H1 (cell line): Measurements from ENCODE around the gene AKR7A3. TPM values are rescaled to one million over a fixed set of nuclear protein-coding genes. Genes with fewer than 3 reads are reported as not detected.

ENCODE experiments used
- CTCF ChIA-PET: fragments of 300-600 bp; sonication (Branson Sonifier 250); formaldehyde crosslinking; loops from one replicate; lab custom pipeline; 2021; ENCODE audit not compliant: partially characterized antibody; lab: Charles Lee
- POLR2A ChIA-PET: fragments of 300-600 bp; sonication (Branson Sonifier 250); formaldehyde crosslinking; loops from one replicate; lab custom pipeline; 2021; ENCODE audit warnings: inconsistent platforms; ENCODE audit not compliant: partially characterized antibody; lab: Charles Lee
- DNase-seq, 2 experiments: peaks; one replicate each; pipeline versions ENCODE4 v3.0.0 to v3.0.0-alpha.2; 2010 to 2022; ENCODE audit warnings: low spot score in 2 of 2, low read depth in 1 of 2, mixed read lengths in 1 of 2
- FAIRE-seq: peaks from 2 replicates; lab custom pipeline; 2011; peaks lifted over from hg19 to GRCh38; lab: Jason Lieb, UNC
- H2AFZ ChIP-seq: 2 replicates; pipeline ENCODE4 v1.8.1; 2012; ENCODE audit warnings: low read length, inconsistent platforms
- H2AK5ac ChIP-seq: 2 replicates; pipeline ENCODE4 v1.6.1; 2013; ENCODE audit warnings: low read depth, low read length
- H2BK120ac ChIP-seq: replicated peaks from 2 replicates; pipeline ENCODE3; 2013; ENCODE audit warnings: low read depth, low read length, inconsistent platforms
- H2BK12ac ChIP-seq: 2 replicates; pipeline ENCODE4 v1.6.1; 2013; ENCODE audit warnings: low read depth, low read length
- H2BK15ac ChIP-seq: 2 replicates; pipeline ENCODE4 v1.6.1; 2013; ENCODE audit warnings: low read length
- H2BK20ac ChIP-seq: 2 replicates; pipeline ENCODE4 v1.6.1; 2013; ENCODE audit warnings: low read length
- H2BK5ac ChIP-seq: 2 replicates; pipeline ENCODE4 v1.6.1; 2013; ENCODE audit warnings: low read depth, low read length
- H3K14ac ChIP-seq: 2 replicates; pipeline ENCODE4 v1.6.1; 2013; ENCODE audit warnings: inconsistent platforms; ENCODE audit not compliant: insufficient read length
- H3K18ac ChIP-seq: 2 replicates; pipeline ENCODE4 v1.6.1; 2013; ENCODE audit warnings: low read length; ENCODE audit errors: extremely low read depth
- H3K23ac ChIP-seq: 2 replicates; pipeline ENCODE4 v1.6.1; 2013; ENCODE audit warnings: inconsistent platforms; ENCODE audit not compliant: insufficient read length
- H3K23me2 ChIP-seq: 2 replicates; pipeline ENCODE4 v1.6.1; 2013; ENCODE audit warnings: low read depth, low read length
- H3K27ac ChIP-seq: 2 replicates; pipeline ENCODE4 v1.6.1; 2011; ENCODE audit warnings: low read depth, low read length, inconsistent platforms
- H3K27me3 ChIP-seq, 4 experiments: replicated peaks in 1 of 4; 1 replicate in 1 of 4; 2 replicates in 3 of 4; pipeline versions ENCODE4 v1.6.1 to v1.8.1; 2011 to 2013; ENCODE audit warnings: low read length in 3 of 4, mild to moderate bottlenecking in 3 of 4, inconsistent platforms in 2 of 4, mixed read lengths in 2 of 4, moderate library complexity in 1 of 4; ENCODE audit not compliant: control insufficient read depth in 3 of 4, insufficient read depth in 3 of 4; ENCODE audit errors: extremely low read depth in 1 of 4
- H3K36me3 ChIP-seq, 4 experiments: 2 replicates each; pipeline versions ENCODE4 v1.6.1 to v1.8.1; 2011 to 2013; ENCODE audit warnings: mild to moderate bottlenecking in 4 of 4, low read length in 3 of 4, moderate library complexity in 2 of 4, control low read depth in 1 of 4, inconsistent platforms in 1 of 4; ENCODE audit not compliant: insufficient read depth in 4 of 4, control insufficient read depth in 2 of 4
- H3K4ac ChIP-seq: replicated peaks from 2 replicates; pipeline ENCODE3; 2013; ENCODE audit warnings: low read length, low read depth, mixed read lengths, inconsistent platforms; ENCODE audit not compliant: insufficient read length
- H3K4me1 ChIP-seq, 4 experiments: replicated peaks in 1 of 4; 1 replicate in 1 of 4; 2 replicates in 3 of 4; pipeline versions ENCODE4 v1.6.1 to v1.8.1; 2011 to 2013; ENCODE audit warnings: low read length in 3 of 4, inconsistent platforms in 2 of 4, mixed read lengths in 1 of 4; ENCODE audit not compliant: insufficient read depth in 4 of 4, control insufficient read depth in 3 of 4
- H3K4me2 ChIP-seq, 2 experiments: 2 replicates each; pipeline versions ENCODE4 v1.6.1 to v1.8.1; 2011 to 2013; ENCODE audit warnings: low read depth in 2 of 2, low read length in 2 of 2, control low read depth in 1 of 2, inconsistent platforms in 1 of 2, mild to moderate bottlenecking in 1 of 2; ENCODE audit not compliant: insufficient read depth in 1 of 2
- H3K4me3 ChIP-seq, 4 experiments: fragments of 200-600, 300-600 bp in 1 of 4; sonication (generic), shearing (Covaris generic), sonication (Bioruptor Twin) in 1 of 4; 2 replicates each; pipeline versions ENCODE4 v1.5.1 to v1.8.1; 2011 to 2016; ENCODE audit warnings: low read length in 4 of 4, low read depth in 3 of 4, control low read depth in 2 of 4, inconsistent platforms in 2 of 4, mild to moderate bottlenecking in 2 of 4, mixed read lengths in 1 of 4, moderate library complexity in 1 of 4; ENCODE audit not compliant: insufficient read depth in 2 of 4; ENCODE audit errors: extremely low read depth in 1 of 4
- H3K56ac ChIP-seq: replicated peaks from 2 replicates; pipeline ENCODE3; 2013; ENCODE audit warnings: low read depth, mild to moderate bottlenecking, mixed read lengths, low read length, inconsistent platforms; ENCODE audit not compliant: insufficient read length
- H3K79me1 ChIP-seq: 2 replicates; pipeline ENCODE4 v1.6.1; 2013; ENCODE audit warnings: low read depth, low read length, control low read depth
- H3K79me2 ChIP-seq, 2 experiments: 2 replicates each; pipeline versions ENCODE4 v1.6.1 to v1.8.1; 2012 to 2013; ENCODE audit warnings: low read length in 2 of 2, mild to moderate bottlenecking in 2 of 2, inconsistent platforms in 1 of 2; ENCODE audit not compliant: insufficient read depth in 2 of 2, control insufficient read depth in 1 of 2
- H3K9ac ChIP-seq, 4 experiments: replicated peaks in 1 of 4; 1 replicate in 1 of 4; 2 replicates in 3 of 4; pipeline versions ENCODE4 v1.6.1 to v1.8.1; 2011 to 2013; ENCODE audit warnings: low read depth in 3 of 4, low read length in 3 of 4, control low read depth in 2 of 4, mild to moderate bottlenecking in 2 of 4, moderate library complexity in 2 of 4, inconsistent platforms in 1 of 4; ENCODE audit errors: extremely low read depth in 1 of 4
- H3K9me3 ChIP-seq, 2 experiments: 2 replicates each; pipeline versions ENCODE4 v1.6.1 to v1.8.1; 2012 to 2013; ENCODE audit warnings: mild to moderate bottlenecking in 2 of 2, moderate library complexity in 2 of 2, control low read depth in 1 of 2, inconsistent platforms in 1 of 2, low read depth in 1 of 2, low read length in 1 of 2, mixed read lengths in 1 of 2; ENCODE audit not compliant: insufficient read depth in 2 of 2
- H4K20me1 ChIP-seq, 2 experiments: replicated peaks in 1 of 2; 2 replicates each; pipeline versions ENCODE3 to v1.8.1; 2011 to 2013; ENCODE audit warnings: inconsistent platforms in 2 of 2, low read length in 2 of 2, mild to moderate bottlenecking in 1 of 2; ENCODE audit not compliant: insufficient read depth in 2 of 2, control insufficient read depth in 1 of 2
- H4K5ac ChIP-seq: 2 replicates; pipeline ENCODE4 v1.6.1; 2013; ENCODE audit warnings: low read length, low read depth, mixed read lengths, inconsistent platforms; ENCODE audit not compliant: insufficient read length
- H4K8ac ChIP-seq: 2 replicates; pipeline ENCODE4 v1.8.0; 2013; ENCODE audit warnings: mild to moderate bottlenecking, moderate library complexity, low read length, inconsistent platforms; ENCODE audit not compliant: insufficient read depth; ENCODE audit errors: extremely low read depth
- H4K91ac ChIP-seq: replicated peaks from 2 replicates; pipeline ENCODE3; 2013; ENCODE audit warnings: low read length, mixed read lengths, inconsistent platforms; ENCODE audit not compliant: insufficient read length
- BCL11A ChIP-seq, 2 experiments: IDR thresholded peaks; one replicate each; pipeline ENCODE4 v1.6.1; 2011; ENCODE audit warnings: low read depth in 2 of 2, low read length in 2 of 2, mild to moderate bottlenecking in 2 of 2
- CREB1 ChIP-seq: IDR thresholded peaks from 2 replicates; pipeline ENCODE4 v1.6.1; 2012; ENCODE audit warnings: inconsistent platforms
- NANOG ChIP-seq: IDR thresholded peaks from 2 replicates; pipeline ENCODE4 v1.6.1; 2011; ENCODE audit warnings: low read length, low read depth, mild to moderate bottlenecking, inconsistent platforms; ENCODE audit not compliant: insufficient read depth, poor library complexity, severe bottlenecking
- POU5F1 ChIP-seq: IDR thresholded peaks from 2 replicates; pipeline ENCODE4 v1.6.1; 2011; ENCODE audit warnings: low read depth, mild to moderate bottlenecking, low read length, moderate library complexity
- SAP30 ChIP-seq: fragments of 300-600 bp; sonication (generic); IDR thresholded peaks from 2 replicates; pipeline ENCODE4 v1.7.1; 2012; ENCODE audit warnings: low read length, moderate library complexity, mild to moderate bottlenecking, inconsistent platforms; ENCODE audit not compliant: insufficient read depth, insufficient replicate concordance
- TAF1 ChIP-seq: IDR thresholded peaks from 2 replicates; pipeline ENCODE4 v1.6.1; 2011; ENCODE audit warnings: mild to moderate bottlenecking, low read depth, low read length
- TEAD4 ChIP-seq: IDR thresholded peaks from 2 replicates; pipeline ENCODE4 v1.6.1; 2012; ENCODE audit warnings: low read depth, low read length, inconsistent platforms, mixed read lengths
- WGBS, 2 experiments: shearing (Covaris generic) in 1 of 2; methylation state at CpG; one replicate each; pipeline versions ENCODE4 v1.1.6 to v1.1.7; 2013 to 2015; ENCODE audit warnings: low lambda C conversion rate in 2 of 2, mixed read lengths in 2 of 2, inconsistent platforms in 1 of 2, low coverage in 1 of 2, missing lambda C conversion rate in 1 of 2; ENCODE audit not compliant: insufficient replicate concordance in 2 of 2, insufficient coverage in 1 of 2, insufficient read length in 1 of 2; ENCODE audit errors: extremely low coverage in 1 of 2, missing lambda C conversion rate in 1 of 2; 5-methylcytosine and 5-hydroxymethylcytosine counted together
- polyA plus RNA-seq, 7 experiments: library from polyadenylated mRNA; depleted of rRNA in 3 of 7; stranded (reverse) in 5 of 7; unstranded in 2 of 7; fragments of >200 nt in 5 of 7; fragments of 200-250 nt in 2 of 7; gene quantifications; 1 replicate in 5 of 7; 2 replicates in 1 of 7; 4 replicates in 1 of 7; pipeline versions ENCODE4 v1.2.1 to v1.2.3, GENCODE V29; 2011 to 2013; ENCODE audit warnings: missing spikeins in 2 of 7, mixed read lengths in 2 of 7
- total RNA-seq: library from RNA; stranded (reverse); fragmentation: NEBNext Ultra II Directional; extraction: Animal tissue kit (Norgen Biotek cat#: 25700); gene quantifications from 2 replicates; pipeline ENCODE4 v1.2.1, GENCODE V29; 2021

AKR7A3 gene
- total and polyA plus RNA-seq, 2 of the 8 experiments (the other 6 are each of a cell fraction or from before 2014, with no cell fraction given) = 0.62 to 0.65 TPM

DNA sequence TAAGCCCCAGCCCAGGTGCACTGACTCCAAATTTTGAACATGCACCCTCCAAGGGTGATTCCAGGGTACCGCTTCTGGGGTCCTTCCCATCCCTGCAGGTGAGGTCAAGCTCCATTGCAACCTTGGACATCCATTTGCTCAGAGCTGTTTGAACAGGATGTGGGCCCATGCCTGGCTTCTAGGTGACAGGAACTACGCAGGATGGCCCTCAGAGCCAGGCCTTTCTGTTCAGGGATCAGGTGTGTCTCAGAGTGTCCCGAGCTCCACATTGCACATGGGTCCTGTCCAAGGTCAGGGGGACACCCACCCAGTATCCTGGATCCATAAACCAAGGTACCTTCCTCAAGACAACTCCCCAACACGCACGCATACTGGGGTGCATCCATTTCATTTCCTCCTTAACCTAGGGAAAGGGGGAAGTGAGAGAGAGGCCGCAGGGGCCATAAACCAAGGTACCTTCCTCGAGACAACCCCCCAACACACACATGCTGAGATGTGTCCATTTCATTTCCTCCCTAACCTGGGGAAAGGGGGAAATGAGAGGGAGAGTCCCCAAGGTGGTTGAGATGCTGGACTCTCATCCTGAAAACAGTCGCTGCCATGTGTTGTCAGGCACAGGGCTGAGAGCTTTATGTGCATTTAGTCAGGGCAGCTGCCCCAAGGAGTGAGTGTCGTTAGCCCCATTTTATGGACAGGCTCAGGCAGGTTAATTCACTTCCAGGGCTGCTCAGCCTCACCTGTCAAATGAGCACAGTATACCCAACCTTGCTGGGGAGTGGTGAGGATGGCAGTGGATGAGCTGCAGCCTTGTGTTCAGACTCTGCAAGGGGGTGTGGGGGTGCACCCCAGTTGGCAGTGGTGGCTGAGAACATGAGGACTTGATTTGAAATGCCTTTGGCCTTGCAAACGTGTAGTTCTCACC, 25.7 kb upstream of the AKR7A3 start:
- Histone ChIP-seq H3K79me1 (peaks cover 2% of the 10 kb centered on the region; the same call in 1 of the 2 replicates), H3K23me2 (peaks cover 10% of the 10 kb centered on the region; the same call in 1 of the 2 replicates), H3K4me2 (no peak overlapping the region; a peak in 1 of 4 replicates), H3K14ac (no peak overlapping the region), H3K36me3 (peaks cover 0 to 6% (median 0%) of the 10 kb centered on the region in 4 experiments; a peak in 2 of 8 replicates), H3K18ac (no peak overlapping the region), H2BK15ac (no peak overlapping the region), H2AFZ (no peak overlapping the region), H4K91ac (no peak overlapping the region), H3K56ac (no peak overlapping the region), H4K5ac (no peak overlapping the region), H3K23ac (no peak overlapping the region), H2BK120ac (no peak overlapping the region), H3K27ac (no peak overlapping the region), H2AK5ac (no peak overlapping the region), H3K27me3 (peaks cover 0 to 4% (median 1%) of the 10 kb centered on the region in 4 experiments; a peak in 1 of 7 replicates), H3K4me1 (peaks cover 0 to 17% (median 11%) of the 10 kb centered on the region in 4 experiments; a peak in 6 of 7 replicates), H3K9me3 (no peaks in the 10 kb centered on the region), H2BK12ac (no peak overlapping the region), H2BK5ac (no peak overlapping the region), H3K79me2 (peaks cover 0 to 2% of the 10 kb centered on the region in 2 experiments; a peak in 1 of 4 replicates), H4K8ac (peak overlapping the region; percentile 8; the same call in 1 of the 2 replicates), H3K4me3 (no peak overlapping the region), H4K20me1 (peaks cover 8 to 20% of the 10 kb centered on the region in 2 experiments), H3K4ac (no peak overlapping the region), H3K9ac (no peak overlapping the region), H2BK20ac (no peak overlapping the region)
- FAIRE-seq = no peak
- no peak for TF ChIP-seq SAP30
- no peak for TF ChIP-seq CREB1
- TF ChIP-seq NANOG = no peak
- no peak for TF ChIP-seq TEAD4
- TF ChIP-seq TAF1 = no peak
- TF ChIP-seq BCL11A (IDR thresholded peaks at IDR 0.05; ENCODE audit: low read depth in 2 of 2, low read length in 2 of 2) = no peak
- no peak for TF ChIP-seq POU5F1
- 88% methylated on average over 9 of the region's 10 CpGs; no CpG with 5 or more reads in 1 of the 2 experiments for WGBS, 2 experiments
- ChIA-PET CTCF (interaction anchor here (0.6 to 1.3 kb wide), 6 partner anchors 17 to 348 kb away, joined by 3 to 4 read pairs (median 4); no protein-coding TSS in a partner anchor), POLR2A (interaction anchor here (0.6 to 16.9 kb wide), 4 partner anchors 17 to 85 kb away, joined by 3 to 143 read pairs (median 15); partner anchors contain the start of genes EMC1 and MRTO4)
- no peak for DNase-seq
